GM19468 (cell line): ENCODE measurements around the gene NUP210L.

Source experiments
- ATAC-seq: cut with Tn5 transposase; IDR thresholded peaks from one replicate; pipeline ENCODE4 v1.9.1; 2021; ENCODE audit warnings: mild to moderate bottlenecking, moderate library complexity, moderate number of reproducible peaks; ENCODE audit not compliant: unreplicated experiment; ENCODE audit errors: extremely low read depth

The NUP210L gene

GRCh38 chr1:153970346-153970745 is 184.5 kb downstream of the NUP210L start:
- ATAC-seq, result no peak

GRCh38 chr1:153968972-153969371 is 185.9 kb downstream of the NUP210L start:
- no peak for ATAC-seq

- no peak for ATAC-seq
Measured at GRCh38 chr1:153968408-153968807, 186.5 kb downstream of the NUP210L start.

- ATAC-seq, result no peak
Measured at GRCh38 chr1:153968000-153968363, 186.9 kb downstream of the NUP210L start.

GRCh38 chr1:153967107-153967999 is 187.5 kb downstream of the NUP210L start, which contains the start of gene CREB3L4:
Gene CREB3L4, plus strand, starts transcription at chr1:153967902. Its CDS starts 624 bp downstream, at chr1:153968526.
- peak; percentile 67 for ATAC-seq

GRCh38 chr1:153963850-153964331 is 191.0 kb downstream of the NUP210L start:
- ATAC-seq, result no peak

- ATAC-seq, result no peak
Measured at GRCh38 chr1:153963030-153963849, 191.6 kb downstream of the NUP210L start, which contains the start of gene SLC39A1. Gene SLC39A1, minus strand, starts transcription at chr1:153963537. Its CDS starts 822 bp downstream, at chr1:153962715.

- no peak for ATAC-seq
Measured at GRCh38 chr1:153962088-153963029, 192.5 kb downstream of the NUP210L start.

GRCh38 chr1:153961421-153961820 is 193.5 kb downstream of the NUP210L start:
- ATAC-seq, result no peak

GRCh38 chr1:153960206-153960605 is 194.7 kb downstream of the NUP210L start:
- ATAC-seq, result no peak

GRCh38 chr1:153959454-153959853 is 195.4 kb downstream of the NUP210L start:
- ATAC-seq, result no peak

GRCh38 chr1:153958961-153959260 is 196.0 kb downstream of the NUP210L start:
- ATAC-seq, result no peak

GRCh38 chr1:153958111-153958960 is 196.5 kb downstream of the NUP210L start, which contains the start of gene CRTC2:
Gene CRTC2, minus strand, starts transcription at chr1:153958612. Its CDS starts 115 bp downstream, at chr1:153958497.
- ATAC-seq, result peak; percentile 52

GRCh38 chr1:153957744-153958110 is 197.1 kb downstream of the NUP210L start:
- ATAC-seq, result no peak

- ATAC-seq, result no peak
Measured at GRCh38 chr1:153956997-153957715, 197.7 kb downstream of the NUP210L start.

GRCh38 chr1:153954826-153955225 is 200.0 kb downstream of the NUP210L start:
- no peak for ATAC-seq

- ATAC-seq, result no peak
Measured at GRCh38 chr1:153953859-153954365, 201.0 kb downstream of the NUP210L start.

- ATAC-seq, result no peak
Measured at GRCh38 chr1:153951801-153952200, 203.1 kb downstream of the NUP210L start.
